H9 (cell line): ENCODE data around the gene GRIA1. TPM values are rescaled to one million over a fixed set of nuclear protein-coding genes. Genes with fewer than 3 reads are reported as not detected.

Experiments
- DNase-seq: peaks from one replicate; pipeline ENCODE4 v3.0.0-alpha.2; 2017
- H2AFZ ChIP-seq: one replicate; pipeline ENCODE4 v1.6.1; 2013; ENCODE audit warnings: mild to moderate bottlenecking, low read length, control low read depth, moderate library complexity
- H2AK5ac ChIP-seq: 2 replicates; pipeline ENCODE4 v1.6.1; 2013; ENCODE audit warnings: low read length, control low read depth, mixed read lengths; ENCODE audit not compliant: insufficient read length
- H2BK120ac ChIP-seq: one replicate; pipeline ENCODE4 v1.6.1; 2013; ENCODE audit warnings: low read depth, mild to moderate bottlenecking, low read length, control low read depth, inconsistent platforms; ENCODE audit not compliant: poor library complexity, severe bottlenecking
- H2BK12ac ChIP-seq: 2 replicates; pipeline ENCODE4 v1.6.1; 2013; ENCODE audit warnings: low read length, control low read depth, mixed read lengths, low read depth; ENCODE audit not compliant: insufficient read length
- H2BK15ac ChIP-seq: 2 replicates; pipeline ENCODE4 v1.6.1; 2013; ENCODE audit warnings: low read depth, low read length, control low read depth
- H2BK20ac ChIP-seq: one replicate; pipeline ENCODE4 v1.6.1; 2013; ENCODE audit warnings: low read depth, mild to moderate bottlenecking, low read length, control low read depth, inconsistent platforms; ENCODE audit not compliant: poor library complexity, severe bottlenecking
- H2BK5ac ChIP-seq: 2 replicates; pipeline ENCODE4 v1.6.1; 2013; ENCODE audit warnings: low read length, control low read depth, mixed read lengths; ENCODE audit not compliant: insufficient read length
- H3K14ac ChIP-seq: 2 replicates; pipeline ENCODE4 v1.6.1; 2013; ENCODE audit warnings: low read length, control low read depth; ENCODE audit not compliant: insufficient read depth
- H3K18ac ChIP-seq: 2 replicates; pipeline ENCODE4 v1.6.1; 2013; ENCODE audit warnings: low read depth, mild to moderate bottlenecking, mixed read lengths, low read length, control low read depth; ENCODE audit not compliant: insufficient read length
- H3K23ac ChIP-seq: 2 replicates; pipeline ENCODE4 v1.6.1; 2013; ENCODE audit warnings: low read length, control low read depth, mixed read lengths, low read depth; ENCODE audit not compliant: insufficient read length
- H3K23me2 ChIP-seq: 2 replicates; pipeline ENCODE4 v1.6.1; 2013; ENCODE audit warnings: low read depth, mild to moderate bottlenecking, mixed read lengths, low read length, control low read depth; ENCODE audit not compliant: insufficient read length, poor library complexity, severe bottlenecking
- H3K27ac ChIP-seq: 2 replicates; pipeline ENCODE4 v1.5.1; 2013; ENCODE audit warnings: low read length, control low read depth, mixed read lengths, low read depth; ENCODE audit not compliant: insufficient read length
- H3K27me3 ChIP-seq: 2 replicates; pipeline ENCODE4 v1.6.1; 2013; ENCODE audit warnings: low read length, control low read depth, inconsistent platforms; ENCODE audit not compliant: insufficient read depth
- H3K4ac ChIP-seq: 2 replicates; pipeline ENCODE4 v1.6.1; 2013; ENCODE audit warnings: low read depth, mild to moderate bottlenecking, control low read depth, inconsistent platforms, low read length, moderate library complexity
- H3K4me1 ChIP-seq: 2 replicates; pipeline ENCODE4 v1.6.1; 2013; ENCODE audit warnings: low read length, control low read depth, inconsistent platforms; ENCODE audit not compliant: insufficient read depth
- H3K4me2 ChIP-seq: 2 replicates; pipeline ENCODE4 v1.6.1; 2013; ENCODE audit warnings: low read length, control low read depth, mixed read lengths; ENCODE audit not compliant: insufficient read length, insufficient read depth
- H3K56ac ChIP-seq: 2 replicates; pipeline ENCODE4 v1.6.1; 2013; ENCODE audit warnings: low read depth, mild to moderate bottlenecking, mixed read lengths, low read length, control low read depth; ENCODE audit not compliant: insufficient read length
- H3K79me1 ChIP-seq: 2 replicates; pipeline ENCODE4 v1.6.1; 2013; ENCODE audit warnings: low read depth, mild to moderate bottlenecking, moderate library complexity, low read length, control low read depth, inconsistent platforms; ENCODE audit not compliant: insufficient read depth, poor library complexity, severe bottlenecking
- H3K79me2 ChIP-seq: 2 replicates; pipeline ENCODE4 v1.6.1; 2013; ENCODE audit warnings: low read length, control low read depth, inconsistent platforms; ENCODE audit not compliant: insufficient read depth
- H3K9ac ChIP-seq: 2 replicates; pipeline ENCODE4 v1.6.1; 2013; ENCODE audit warnings: low read length, control low read depth, mixed read lengths; ENCODE audit not compliant: insufficient read length; ENCODE audit errors: extremely low read depth
- H3K9me3 ChIP-seq: one replicate; pipeline ENCODE4 v1.6.1; 2013; ENCODE audit warnings: low read depth, low read length, inconsistent platforms; ENCODE audit not compliant: control insufficient read depth
- H3T11ph ChIP-seq: one replicate; pipeline ENCODE4 v1.6.1; 2013; ENCODE audit warnings: mild to moderate bottlenecking, low read length, control low read depth, inconsistent platforms
- H4K20me1 ChIP-seq: one replicate; pipeline ENCODE4 v1.6.1; 2013; ENCODE audit not compliant: control insufficient read depth, insufficient read length, insufficient read depth
- H4K5ac ChIP-seq: 2 replicates; pipeline ENCODE4 v1.6.1; 2013; ENCODE audit warnings: low read depth, mild to moderate bottlenecking, mixed read lengths, low read length, control low read depth; ENCODE audit not compliant: insufficient read length
- H4K8ac ChIP-seq: replicated peaks from 2 replicates; pipeline ENCODE4 v1.6.1; 2013; ENCODE audit warnings: low read length, control low read depth, mixed read lengths, low read depth; ENCODE audit not compliant: insufficient read length
- H4K91ac ChIP-seq: 2 replicates; pipeline ENCODE4 v1.6.1; 2013; ENCODE audit warnings: low read depth, mild to moderate bottlenecking, moderate library complexity, mixed read lengths, low read length, control low read depth; ENCODE audit not compliant: insufficient read length
- H3K27ac Mint-ChIP-seq, 3 experiments: 2 replicates in 2 of 3; 3 replicates in 1 of 3; pipeline ENCODE4 v1.8.0; 2020 to 2021; ENCODE audit warnings: mixed read lengths in 3 of 3, mild to moderate bottlenecking in 1 of 3, moderate library complexity in 1 of 3
- H3K27me3 Mint-ChIP-seq: 2 replicates; pipeline ENCODE4 v1.8.0; 2021; ENCODE audit warnings: low read depth, mild to moderate bottlenecking, moderate library complexity, mixed read lengths
- H3K36me3 Mint-ChIP-seq, 3 experiments: 2 replicates in 2 of 3; 3 replicates in 1 of 3; pipeline ENCODE4 v1.8.0; 2020 to 2021; ENCODE audit warnings: low read depth in 3 of 3, mixed read lengths in 3 of 3; ENCODE audit not compliant: insufficient read depth in 1 of 3
- H3K4me1 Mint-ChIP-seq, 2 experiments: 2 replicates each; pipeline ENCODE4 v1.8.0; 2020; ENCODE audit warnings: mixed read lengths in 2 of 2
- H3K4me3 Mint-ChIP-seq, 2 experiments: 2 replicates in 1 of 2; 3 replicates in 1 of 2; pipeline ENCODE4 v1.8.0; 2020 to 2021; ENCODE audit warnings: mild to moderate bottlenecking in 2 of 2, mixed read lengths in 2 of 2, moderate library complexity in 1 of 2
- H3K9me3 Mint-ChIP-seq, 2 experiments: 2 replicates in 1 of 2; 3 replicates in 1 of 2; pipeline ENCODE4 v1.8.0; 2020; ENCODE audit warnings: mild to moderate bottlenecking in 2 of 2, mixed read lengths in 2 of 2, moderate library complexity in 1 of 2
- total RNA-seq: library from RNA; stranded (reverse); gene quantifications from 2 replicates; pipeline ENCODE4 v1.2.1, GENCODE V29; 2021
- TF ChIP-seq, protein P1 (sequence below): fragments of 200-600 bp; sonication (generic); conservative IDR thresholded peaks from 3 replicates; pipeline ENCODE4 v1.8.0; 2021; ENCODE audit warnings: antibody characterized with exemption, mild to moderate bottlenecking

Gene GRIA1
- total RNA-seq, 1 experiment from 2014 or later: 0.52 TPM

DNA sequence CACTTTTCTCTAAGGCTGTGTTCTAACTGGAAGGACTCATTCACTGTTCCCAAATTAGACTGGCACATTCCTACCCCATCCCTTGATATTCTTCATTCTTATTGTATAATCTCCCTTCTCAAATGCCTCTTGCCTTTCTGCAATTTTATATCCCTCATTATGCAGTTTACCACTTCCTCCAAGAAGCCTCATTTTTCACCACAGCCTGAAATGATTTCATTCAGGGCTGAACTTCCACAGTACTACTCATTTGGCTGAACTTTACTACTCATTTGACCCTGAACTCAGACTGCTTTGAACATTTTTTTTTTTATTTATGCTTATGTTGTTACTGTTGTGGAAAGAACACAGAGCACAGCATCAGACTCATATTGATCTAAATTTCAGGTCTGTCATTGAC, 32.7 kb downstream of the GRIA1 start:
- Histone ChIP-seq H2BK120ac (no peak overlapping the region), H4K8ac (no peak overlapping the region), H4K5ac (no peak overlapping the region), H2BK5ac (no peak overlapping the region), H3K9me3 (no peaks in the 10 kb centered on the region), H3K56ac (no peak overlapping the region), H2BK12ac (no peak overlapping the region), H3K4ac (no peak overlapping the region), H3K4me1 (peaks cover 7% of the 10 kb centered on the region; the same call in 1 of the 2 replicates), H3K23me2 (no peaks in the 10 kb centered on the region), H3T11ph (no peak overlapping the region), H3K18ac (no peak overlapping the region), H2AFZ (no peak overlapping the region), H3K9ac (no peak overlapping the region), H3K79me1 (no peaks in the 10 kb centered on the region), H3K79me2 (no peaks in the 10 kb centered on the region), H3K4me2 (no peak overlapping the region), H2BK15ac (no peak overlapping the region), H4K91ac (no peak overlapping the region), H3K27ac (no peak overlapping the region), H4K20me1 (no peaks in the 10 kb centered on the region), H3K14ac (no peak overlapping the region), H2BK20ac (no peak overlapping the region), H3K23ac (no peak overlapping the region), H2AK5ac (no peak overlapping the region), H3K27me3 (no peaks in the 10 kb centered on the region)
- Mint-ChIP-seq H3K4me3 (no peak overlapping the region), H3K4me1 (peaks cover 20% of the 10 kb centered on the region in 2 experiments), H3K27ac (no peak overlapping the region), H3K27me3 (no peaks in the 10 kb centered on the region), H3K9me3 (no peaks in the 10 kb centered on the region), H3K36me3 (no peaks in the 10 kb centered on the region)
- TF ChIP-seq, protein P1, sequence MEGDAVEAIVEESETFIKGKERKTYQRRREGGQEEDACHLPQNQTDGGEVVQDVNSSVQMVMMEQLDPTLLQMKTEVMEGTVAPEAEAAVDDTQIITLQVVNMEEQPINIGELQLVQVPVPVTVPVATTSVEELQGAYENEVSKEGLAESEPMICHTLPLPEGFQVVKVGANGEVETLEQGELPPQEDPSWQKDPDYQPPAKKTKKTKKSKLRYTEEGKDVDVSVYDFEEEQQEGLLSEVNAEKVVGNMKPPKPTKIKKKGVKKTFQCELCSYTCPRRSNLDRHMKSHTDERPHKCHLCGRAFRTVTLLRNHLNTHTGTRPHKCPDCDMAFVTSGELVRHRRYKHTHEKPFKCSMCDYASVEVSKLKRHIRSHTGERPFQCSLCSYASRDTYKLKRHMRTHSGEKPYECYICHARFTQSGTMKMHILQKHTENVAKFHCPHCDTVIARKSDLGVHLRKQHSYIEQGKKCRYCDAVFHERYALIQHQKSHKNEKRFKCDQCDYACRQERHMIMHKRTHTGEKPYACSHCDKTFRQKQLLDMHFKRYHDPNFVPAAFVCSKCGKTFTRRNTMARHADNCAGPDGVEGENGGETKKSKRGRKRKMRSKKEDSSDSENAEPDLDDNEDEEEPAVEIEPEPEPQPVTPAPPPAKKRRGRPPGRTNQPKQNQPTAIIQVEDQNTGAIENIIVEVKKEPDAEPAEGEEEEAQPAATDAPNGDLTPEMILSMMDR: no peak
- DNase-seq: no peak
